ENCODE results near the gene EPHA10.

EPHA10 gene

GRCh38 chr1:37671261-37671660, 93.7 kb downstream of the EPHA10 start:
- Histone ChIP-seq H3K27ac (ENCODE audit: insufficient read depth in 1 of 2, low read depth in 1 of 2, low read length in 2 of 2, poor library complexity in 1 of 2, severe bottlenecking in 2 of 2) (no peak overlapping the region), H3K4me1 (ENCODE audit: control extremely low read depth in 1 of 4, control insufficient read depth in 4 of 4, insufficient read depth in 4 of 4, low read length in 3 of 4) (peaks cover 2 to 11% (median 4%) of the 10 kb centered on the region in 4 experiments), H3K36me3 (ENCODE audit: control insufficient read depth in 4 of 4, insufficient read depth in 4 of 4, low read length in 3 of 4) (no peaks in the 10 kb centered on the region), H3K27me3 (replicated peaks in 2 of 5; ENCODE audit: control insufficient read depth in 4 of 5, insufficient read depth in 5 of 5, low read length in 4 of 5) (peaks cover 0 to 25% (median 4%) of the 10 kb centered on the region in 5 experiments), H3K9me3 (ENCODE audit: control extremely low read depth in 1 of 5, control insufficient read depth in 4 of 5, insufficient read depth in 2 of 5, low read depth in 1 of 5, low read length in 4 of 5) (no peaks in the 10 kb centered on the region), H3K4me3 (ENCODE audit: control insufficient read depth in 1 of 7, extremely low read depth in 1 of 7, insufficient read depth in 4 of 7, low read depth in 2 of 7, low read length in 6 of 7) (no peak overlapping the region)
- POLR2A ChIA-PET: no interaction called here
- CTCF ChIA-PET: interaction anchor here (16.2 kb wide), 1 partner anchor 68 kb away, joined by 187 read pairs; no protein-coding TSS in a partner anchor
- DNase-seq: no peak
- WGBS (ENCODE audit: insufficient coverage): 89% methylated on average over 4 of the region's 6 CpGs

GRCh38 chr1:37670133-37670532, 94.8 kb downstream of the EPHA10 start:
- ChIA-PET POLR2A (no interaction called here), CTCF (interaction anchor here (0.6 to 16.2 kb wide), 2 partner anchors 12 to 67 kb away, joined by 3 to 187 read pairs; no protein-coding TSS in a partner anchor)

GRCh38 chr1:37667023-37667671, 97.8 kb downstream of the EPHA10 start:
- Histone ChIP-seq H3K36me3 (ENCODE audit: control insufficient read depth in 4 of 4, insufficient read depth in 4 of 4, low read length in 3 of 4) (no peaks in the 10 kb centered on the region), H3K27ac (ENCODE audit: insufficient read depth in 1 of 2, low read depth in 1 of 2, low read length in 2 of 2, poor library complexity in 1 of 2, severe bottlenecking in 2 of 2) (no peak overlapping the region), H3K27me3 (replicated peaks in 2 of 5; ENCODE audit: control insufficient read depth in 4 of 5, insufficient read depth in 5 of 5, low read length in 4 of 5) (peaks cover 0 to 22% (median 5%) of the 10 kb centered on the region in 5 experiments), H3K4me3 (ENCODE audit: control insufficient read depth in 1 of 7, extremely low read depth in 1 of 7, insufficient read depth in 4 of 7, low read depth in 2 of 7, low read length in 6 of 7) (no peak overlapping the region), H3K4me1 (ENCODE audit: control extremely low read depth in 1 of 4, control insufficient read depth in 4 of 4, insufficient read depth in 4 of 4, low read length in 3 of 4) (no peaks in the 10 kb centered on the region), H3K9me3 (ENCODE audit: control extremely low read depth in 1 of 5, control insufficient read depth in 4 of 5, insufficient read depth in 2 of 5, low read depth in 1 of 5, low read length in 4 of 5) (no peaks in the 10 kb centered on the region)
- ChIA-PET CTCF (interaction anchor here (0.7 to 1.3 kb wide), 2 partner anchors 10 to 65 kb away, joined by 3 read pairs; no protein-coding TSS in a partner anchor), POLR2A (no interaction called here)
- 94% methylated on average over 16 of the region's 17 CpGs for WGBS (ENCODE audit: insufficient coverage)
- DNase-seq: no peak

More at GRCh38 chr1:37670133-37670532, 94.8 kb downstream of the EPHA10 start:
- Histone ChIP-seq H3K27ac (ENCODE audit: insufficient read depth in 1 of 2, low read depth in 1 of 2, low read length in 2 of 2, poor library complexity in 1 of 2, severe bottlenecking in 2 of 2) (no peak overlapping the region), H3K27me3 (replicated peaks in 2 of 5; ENCODE audit: control insufficient read depth in 4 of 5, insufficient read depth in 5 of 5, low read length in 4 of 5) (peaks cover 0 to 25% (median 4%) of the 10 kb centered on the region in 5 experiments), H3K36me3 (ENCODE audit: control insufficient read depth in 4 of 4, insufficient read depth in 4 of 4, low read length in 3 of 4) (no peaks in the 10 kb centered on the region), H3K4me3 (ENCODE audit: control insufficient read depth in 1 of 7, extremely low read depth in 1 of 7, insufficient read depth in 4 of 7, low read depth in 2 of 7, low read length in 6 of 7) (no peak overlapping the region), H3K9me3 (ENCODE audit: control extremely low read depth in 1 of 5, control insufficient read depth in 4 of 5, insufficient read depth in 2 of 5, low read depth in 1 of 5, low read length in 4 of 5) (no peaks in the 10 kb centered on the region), H3K4me1 (ENCODE audit: control extremely low read depth in 1 of 4, control insufficient read depth in 4 of 4, insufficient read depth in 4 of 4, low read length in 3 of 4) (peaks cover 0 to 3% (median 0%) of the 10 kb centered on the region in 4 experiments)
- DNase-seq: no peak
- WGBS (ENCODE audit: insufficient coverage): 100% methylated on average over 2 of the region's 2 CpGs

GRCh38 chr1:37666241-37666867, 98.6 kb downstream of the EPHA10 start:
- H3K27ac ChIP-seq (ENCODE audit: insufficient read depth in 1 of 2, low read depth in 1 of 2, low read length in 2 of 2, poor library complexity in 1 of 2, severe bottlenecking in 2 of 2): no peak overlapping the region
- H3K27me3 ChIP-seq (replicated peaks in 2 of 5; ENCODE audit: control insufficient read depth in 4 of 5, insufficient read depth in 5 of 5, low read length in 4 of 5): peaks cover 0 to 19% (median 4%) of the 10 kb centered on the region in 5 experiments
- no peaks in the 10 kb centered on the region for H3K9me3 ChIP-seq (ENCODE audit: control extremely low read depth in 1 of 5, control insufficient read depth in 4 of 5, insufficient read depth in 2 of 5, low read depth in 1 of 5, low read length in 4 of 5)
- DNase-seq: no peak
- no peaks in the 10 kb centered on the region for H3K36me3 ChIP-seq (ENCODE audit: control insufficient read depth in 4 of 4, insufficient read depth in 4 of 4, low read length in 3 of 4)
- H3K4me3 ChIP-seq (ENCODE audit: control insufficient read depth in 1 of 7, extremely low read depth in 1 of 7, insufficient read depth in 4 of 7, low read depth in 2 of 7, low read length in 6 of 7): no peak overlapping the region
- ChIA-PET CTCF (interaction anchor here (1.0 to 1.3 kb wide), 2 partner anchors 9 to 65 kb away, joined by 3 to 4 read pairs; no protein-coding TSS in a partner anchor), POLR2A (no interaction called here)
- H3K4me1 ChIP-seq (ENCODE audit: control extremely low read depth in 1 of 4, control insufficient read depth in 4 of 4, insufficient read depth in 4 of 4, low read length in 3 of 4): no peaks in the 10 kb centered on the region
- WGBS (ENCODE audit: insufficient coverage): 97% methylated on average over 9 of the region's 11 CpGs
